Measurements from ENCODE around the gene GSAP.
A peak's percentile ranks its signal among the peaks of the same experiment; 100 is the strongest.
"Not testable (repeated sequence)": the region's sequence is repeated elsewhere in the genome, so short reads cannot be mapped to it uniquely, and the experiment has no call there.

GSAP gene

DNA sequence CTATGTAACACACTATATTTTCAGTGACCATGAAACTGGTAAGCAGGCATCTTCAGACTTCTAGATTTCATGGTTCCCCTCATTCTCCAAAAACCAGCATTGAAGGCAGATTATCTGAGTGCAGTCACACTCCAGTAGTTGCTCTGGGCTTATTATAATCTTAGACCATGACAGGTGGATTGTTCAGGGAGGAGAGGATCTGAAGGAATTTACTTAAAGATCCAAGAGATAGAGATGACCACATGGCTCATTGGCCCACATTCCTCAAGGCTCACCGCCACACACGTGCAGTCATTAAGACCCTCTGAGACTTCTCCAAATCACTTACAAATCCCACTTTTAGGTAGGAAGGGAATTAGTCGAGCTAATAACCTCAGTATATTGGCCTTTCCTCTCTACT, 55.2 kb downstream of the GSAP start:
- no peak for DNase-seq (ENCODE audit: low read depth in 2 of 2, low spot score in 1 of 2)

DNA sequence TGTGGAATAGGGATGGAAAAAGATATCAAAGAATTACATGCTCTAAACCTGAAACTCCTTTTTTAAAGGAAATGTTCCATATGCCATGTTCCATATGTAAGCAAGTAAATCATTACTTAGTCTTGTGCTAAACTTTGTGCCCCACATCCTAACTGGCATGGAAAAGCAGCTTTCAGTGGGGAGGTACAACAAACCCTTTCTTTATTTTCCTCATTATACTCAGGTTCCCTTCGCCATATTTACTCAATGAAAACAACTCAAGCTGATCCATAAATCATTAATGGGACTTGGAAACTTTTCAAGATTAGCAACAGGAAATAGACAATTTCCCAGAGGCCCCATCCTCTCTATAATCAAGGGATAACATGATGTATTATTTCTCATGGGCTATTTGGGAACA, 56.0 kb downstream of the GSAP start:
- DNase-seq (ENCODE audit: low read depth in 2 of 2, low spot score in 1 of 2): no peak

DNA sequence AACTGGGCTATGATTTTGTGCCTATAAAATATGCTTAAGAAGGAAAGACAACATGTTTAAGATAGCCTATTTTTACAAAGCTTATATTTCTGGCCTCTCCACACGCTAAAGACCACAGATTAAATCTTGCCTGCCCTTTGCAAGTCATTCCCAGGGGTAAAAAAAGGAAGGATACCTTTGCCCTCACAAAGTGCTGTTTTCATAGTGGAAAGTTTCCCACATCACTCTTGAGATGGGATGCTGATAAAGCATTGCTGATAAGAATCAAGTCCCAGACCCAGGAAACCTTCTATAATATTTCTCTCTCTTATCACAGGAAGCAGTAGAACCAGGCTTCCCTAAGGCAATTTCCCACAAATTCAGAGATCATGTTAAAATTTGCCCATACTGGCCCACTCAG, 56.5 kb downstream of the GSAP start:
- DNase-seq (ENCODE audit: low read depth in 2 of 2, low spot score in 1 of 2): no peak

DNA sequence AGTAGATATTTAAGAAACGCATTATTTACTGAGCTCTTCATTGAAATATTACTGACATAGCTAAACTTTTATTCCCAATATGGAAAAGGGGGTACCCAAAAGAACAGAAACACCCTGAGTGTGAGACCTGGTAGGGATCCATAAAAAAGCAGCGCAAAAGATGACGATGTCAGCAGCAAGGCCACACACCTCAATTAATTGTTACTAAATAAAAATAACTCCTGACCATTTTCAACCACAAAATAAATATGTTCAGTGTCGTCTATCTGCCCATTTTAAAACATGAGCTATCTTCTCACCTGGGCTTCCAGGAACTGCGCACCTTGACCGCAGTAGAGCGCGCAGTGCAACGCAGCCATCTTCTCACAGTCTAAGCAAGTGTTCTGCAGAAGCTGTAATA, 61.2 kb downstream of the GSAP start:
- no peak for DNase-seq (ENCODE audit: low read depth in 2 of 2, low spot score in 1 of 2)

DNA sequence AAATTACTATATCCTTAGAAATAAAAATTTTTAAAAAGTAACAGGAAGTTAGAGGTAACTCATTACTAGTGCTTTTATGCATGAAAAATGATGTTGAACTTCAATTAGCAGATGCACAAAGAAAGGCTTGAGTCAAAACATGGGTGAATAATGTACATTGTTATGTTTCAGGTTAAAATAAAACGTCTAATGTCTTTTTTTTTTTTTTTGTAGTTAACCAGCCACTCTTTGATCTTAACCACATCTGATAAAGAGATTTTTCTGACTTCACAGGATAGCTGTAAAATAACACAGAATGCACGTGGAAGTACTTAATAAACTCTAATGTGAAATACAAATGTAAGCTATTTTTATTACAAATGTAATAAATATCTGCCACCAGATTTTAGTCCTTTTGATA, 61.7 kb downstream of the GSAP start:
- DNase-seq (ENCODE audit: low read depth in 2 of 2, low spot score in 1 of 2): no peak

DNA sequence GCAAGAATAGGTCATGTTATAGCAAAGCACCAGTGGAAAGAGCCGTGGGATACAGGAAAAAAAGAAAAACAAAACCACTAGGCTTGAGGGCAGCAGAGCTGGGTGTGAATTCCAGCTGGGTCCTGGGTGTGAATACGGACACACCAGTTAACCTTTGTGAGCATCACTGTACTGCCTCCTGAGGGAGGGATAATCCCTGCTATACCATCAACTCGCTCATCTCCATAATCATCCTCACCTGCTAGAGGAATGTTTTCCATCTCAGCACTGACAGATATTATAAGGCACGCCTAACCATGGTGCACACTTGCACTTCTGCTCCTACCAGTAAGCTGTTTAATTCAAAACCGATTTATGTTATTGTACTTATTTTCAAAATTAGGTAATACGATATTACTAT, 62.2 kb downstream of the GSAP start:
- DNase-seq (ENCODE audit: low read depth in 2 of 2, low spot score in 1 of 2): no peak

DNA sequence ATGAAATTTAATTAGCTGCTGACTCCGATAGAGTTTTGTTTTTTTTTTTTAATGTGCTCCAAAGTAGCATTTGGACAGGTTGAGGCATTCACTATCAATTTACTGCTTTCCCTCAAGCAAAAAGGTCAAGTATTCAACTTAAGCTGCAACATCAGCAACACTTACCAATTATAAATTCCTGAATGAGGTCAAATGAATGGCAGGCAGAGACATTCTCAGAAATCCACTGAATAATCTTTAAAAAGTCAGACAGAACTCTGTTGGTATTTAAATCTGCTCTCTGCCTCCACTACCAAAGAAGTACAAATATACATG, 62.8 kb downstream of the GSAP start:
- DNase-seq (ENCODE audit: low read depth in 2 of 2, low spot score in 1 of 2): no peak

DNA sequence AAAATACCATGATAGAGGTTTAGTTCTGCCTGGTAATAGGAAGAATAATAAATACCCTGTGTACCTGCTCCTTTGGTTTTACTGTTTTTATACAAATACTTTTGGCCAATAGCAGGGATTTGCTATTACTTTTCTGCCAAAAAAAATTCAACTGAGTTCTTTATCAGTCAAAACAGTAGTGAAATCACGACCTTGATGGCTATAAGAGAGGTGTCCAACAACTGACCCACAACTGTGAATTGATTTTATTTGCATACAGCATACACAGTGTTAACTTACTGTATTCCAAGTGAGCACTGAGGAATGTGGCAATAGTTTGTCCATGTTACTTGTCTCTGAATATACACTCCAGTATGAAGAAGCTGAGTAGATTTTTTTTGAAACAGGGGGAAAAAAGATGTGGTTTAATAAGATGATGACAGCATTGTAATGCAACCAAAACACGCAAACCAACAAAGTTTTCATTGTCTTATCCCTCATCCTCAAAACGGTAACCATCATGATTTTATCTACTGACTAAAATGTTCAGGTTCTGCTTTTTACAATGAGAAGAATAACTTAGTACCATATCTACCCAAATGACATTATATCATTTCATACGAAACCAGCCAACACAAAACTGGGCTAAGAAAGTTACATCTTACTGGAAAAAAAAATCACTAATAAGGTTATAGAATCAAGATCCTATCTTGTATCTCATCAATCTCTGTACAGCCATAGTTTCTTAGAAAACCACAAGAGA, 63.3 kb downstream of the GSAP start:
- DNase-seq (ENCODE audit: low read depth in 2 of 2, low spot score in 1 of 2): no peak

DNA sequence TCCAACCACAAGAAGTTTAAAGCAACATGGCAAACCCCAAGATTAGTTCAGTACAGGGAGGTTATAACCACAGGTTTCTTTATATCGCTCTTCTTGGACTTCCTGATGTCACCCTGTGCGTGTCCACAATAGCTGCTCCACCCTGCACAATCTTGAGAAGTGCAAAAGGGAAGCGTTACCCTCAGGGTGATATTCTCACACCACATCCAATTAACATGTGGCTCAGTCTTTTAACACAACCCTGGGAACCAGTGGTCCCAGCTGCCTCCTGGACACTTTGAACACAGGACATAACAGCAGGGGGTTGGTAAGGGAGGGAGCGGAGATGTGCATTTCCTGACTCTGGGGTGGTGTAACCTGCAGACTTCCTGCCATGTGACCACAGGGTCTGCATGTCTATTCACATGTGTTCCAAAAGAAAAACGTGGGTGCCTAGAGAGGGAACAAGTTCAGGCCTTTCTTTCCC, 64.6 kb downstream of the GSAP start:
- peak; percentile 22 to 34 for DNase-seq (ENCODE audit: low read depth in 2 of 2, low spot score in 1 of 2)

DNA sequence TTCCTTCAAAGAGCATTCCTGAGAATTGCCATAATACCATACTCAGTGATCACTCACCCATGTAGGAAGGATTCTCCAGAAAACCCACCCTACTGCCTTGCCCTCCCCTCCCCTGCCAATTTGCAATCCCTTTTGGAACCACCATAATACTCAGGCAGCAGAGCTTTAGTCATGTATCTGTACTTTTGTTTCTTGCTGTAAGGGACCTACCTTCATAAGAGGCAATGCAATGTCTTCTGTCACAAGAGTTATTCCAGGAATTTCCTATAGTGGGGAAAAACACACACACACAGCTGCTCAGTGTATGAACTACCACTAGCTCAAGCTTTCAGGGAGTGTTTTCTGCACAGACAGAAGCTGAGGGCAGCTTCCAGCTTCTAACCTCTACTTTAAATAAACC, 67.0 kb downstream of the GSAP start:
- no peak for DNase-seq (ENCODE audit: low read depth in 2 of 2, low spot score in 1 of 2)

DNA sequence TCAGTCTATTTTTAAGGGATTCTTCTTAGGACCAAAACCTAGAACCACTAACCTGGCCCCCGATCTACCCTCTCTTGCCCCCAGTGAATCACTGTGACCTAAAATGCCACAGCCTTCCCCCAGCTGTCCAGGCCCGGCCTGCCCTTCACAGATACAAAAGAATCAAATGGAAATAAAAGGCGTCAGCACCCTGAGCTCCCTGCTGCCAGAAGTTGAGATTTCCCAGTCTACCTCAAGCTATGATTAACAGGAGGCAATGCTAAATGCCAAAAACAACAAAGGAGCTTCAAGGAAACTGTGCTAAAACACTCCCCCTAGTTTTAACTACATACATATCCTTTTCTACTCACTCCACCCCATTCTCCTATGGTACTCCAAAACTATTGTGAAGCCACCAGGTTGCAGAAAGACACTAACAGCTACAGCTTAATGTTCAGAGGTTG, 67.8 kb downstream of the GSAP start:
- no peak for DNase-seq (ENCODE audit: low read depth in 2 of 2, low spot score in 1 of 2)

DNA sequence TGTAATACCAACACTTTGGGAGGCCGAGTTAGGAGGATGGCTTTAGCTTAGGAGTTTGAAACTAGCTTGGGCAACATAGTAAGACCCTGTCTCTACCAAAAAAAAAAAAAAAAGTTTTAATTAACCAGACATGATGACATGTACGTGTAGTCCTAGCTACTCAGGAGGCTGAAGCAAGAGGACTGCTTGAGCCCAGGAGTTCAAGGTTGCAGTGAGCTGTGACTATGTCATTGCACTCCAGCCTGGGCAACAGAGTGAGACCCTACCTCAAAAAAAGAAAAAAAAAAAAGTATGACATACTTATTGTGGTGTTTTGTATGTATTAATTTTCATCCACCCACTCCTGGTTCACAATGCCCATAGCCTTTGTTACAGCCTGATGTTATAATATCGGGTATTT, 69.7 kb downstream of the GSAP start:
- DNase-seq (ENCODE audit: low read depth in 2 of 2, low spot score in 1 of 2): no peak

DNA sequence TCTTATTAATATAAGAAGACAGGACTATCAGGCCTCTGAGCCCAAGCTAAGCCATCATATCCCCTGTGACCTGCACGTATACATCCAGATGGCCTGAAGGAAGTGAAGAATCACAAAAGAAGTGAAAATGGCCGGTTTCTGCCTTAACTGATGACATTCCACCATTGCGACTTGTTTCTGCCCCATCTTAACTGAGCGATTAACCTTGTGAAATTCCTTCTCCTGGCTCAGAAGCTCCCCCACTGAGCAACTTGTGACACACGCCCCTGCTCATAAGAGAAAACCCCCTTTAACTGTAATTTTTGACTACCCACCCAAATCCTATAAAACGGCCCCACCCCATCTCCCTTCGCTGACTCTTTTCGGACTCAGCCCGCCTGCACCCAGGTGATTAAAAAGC, 70.7 kb downstream of the GSAP start:
- DNase-seq (ENCODE audit: low read depth in 2 of 2, low spot score in 1 of 2): not testable (repeated sequence)

DNA sequence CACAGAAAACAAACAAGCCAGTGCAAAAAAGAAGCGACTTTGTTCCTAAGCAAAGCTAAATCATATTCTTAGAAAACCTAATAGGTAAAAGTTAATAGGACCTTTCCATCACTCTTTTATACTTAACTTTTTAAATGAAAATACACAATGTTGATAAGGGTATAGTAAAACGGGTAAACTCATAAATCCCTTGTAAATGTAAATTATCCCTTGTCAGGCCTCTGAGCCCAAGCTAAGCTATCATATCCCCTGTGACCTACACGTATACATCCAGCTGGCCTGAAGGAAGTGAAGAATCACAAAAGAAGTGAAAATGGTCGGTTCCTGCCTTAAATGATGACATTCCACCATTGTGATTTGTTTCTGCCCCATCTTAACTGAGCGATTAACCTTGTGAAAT, 76.4 kb downstream of the GSAP start:
- no peak for DNase-seq (ENCODE audit: low read depth in 2 of 2, low spot score in 1 of 2)

DNA sequence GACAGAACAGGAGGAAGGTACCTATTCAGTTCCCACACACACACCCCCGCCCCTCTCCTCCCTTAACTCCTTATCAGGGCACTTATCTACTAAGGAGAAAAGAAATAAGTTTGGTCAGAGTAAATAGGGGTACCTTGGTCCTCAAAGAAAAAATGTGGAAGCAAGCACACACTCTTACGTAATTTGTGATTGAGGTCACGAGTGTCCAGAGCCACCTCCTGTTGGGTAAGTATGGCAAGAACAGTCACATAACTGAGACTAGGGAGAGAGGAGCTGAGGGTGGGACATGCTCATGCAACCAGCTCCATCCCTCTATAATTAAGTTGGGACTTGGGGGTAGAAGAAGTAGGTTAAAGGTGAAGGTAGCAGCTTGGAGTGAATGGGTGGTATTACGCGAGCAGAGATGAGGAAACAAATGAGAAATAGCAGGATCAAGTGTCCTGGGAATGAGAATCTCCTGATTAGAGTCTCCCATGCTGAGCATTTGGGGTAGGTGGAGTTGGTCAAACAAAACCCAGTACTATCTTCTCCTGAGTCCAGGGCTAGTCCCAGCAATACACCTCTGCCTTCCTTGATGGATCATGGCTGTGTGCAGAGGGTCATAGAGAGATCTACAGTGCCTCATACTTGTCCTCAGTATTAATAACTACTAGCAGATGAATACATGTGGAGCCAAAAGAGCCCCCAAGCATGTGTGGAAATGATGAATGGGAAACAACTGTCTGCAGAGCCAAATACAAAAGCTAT, 77.1 kb downstream of the GSAP start:
- DNase-seq (ENCODE audit: low read depth in 2 of 2, low spot score in 1 of 2): no peak

DNA sequence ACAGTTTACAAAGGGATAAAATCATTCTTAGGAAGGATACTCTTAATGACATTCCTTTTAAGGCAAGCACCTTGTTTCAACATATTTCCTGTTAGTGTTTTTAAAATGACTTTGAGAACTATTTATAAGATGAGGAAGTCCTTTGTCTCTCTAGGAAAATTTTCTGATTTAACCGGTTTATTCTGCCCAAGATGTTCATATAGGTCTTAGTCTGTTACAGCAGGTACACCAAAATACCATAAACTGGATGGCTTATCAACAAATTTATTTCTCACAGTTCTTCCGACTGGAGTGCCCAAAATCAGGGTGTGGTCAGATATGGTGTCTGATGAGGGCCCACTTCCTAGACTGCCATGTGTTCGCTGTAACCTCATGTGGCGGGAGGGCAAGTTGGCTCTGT, 77.9 kb downstream of the GSAP start:
- DNase-seq (ENCODE audit: low read depth in 2 of 2, low spot score in 1 of 2): no peak

DNA sequence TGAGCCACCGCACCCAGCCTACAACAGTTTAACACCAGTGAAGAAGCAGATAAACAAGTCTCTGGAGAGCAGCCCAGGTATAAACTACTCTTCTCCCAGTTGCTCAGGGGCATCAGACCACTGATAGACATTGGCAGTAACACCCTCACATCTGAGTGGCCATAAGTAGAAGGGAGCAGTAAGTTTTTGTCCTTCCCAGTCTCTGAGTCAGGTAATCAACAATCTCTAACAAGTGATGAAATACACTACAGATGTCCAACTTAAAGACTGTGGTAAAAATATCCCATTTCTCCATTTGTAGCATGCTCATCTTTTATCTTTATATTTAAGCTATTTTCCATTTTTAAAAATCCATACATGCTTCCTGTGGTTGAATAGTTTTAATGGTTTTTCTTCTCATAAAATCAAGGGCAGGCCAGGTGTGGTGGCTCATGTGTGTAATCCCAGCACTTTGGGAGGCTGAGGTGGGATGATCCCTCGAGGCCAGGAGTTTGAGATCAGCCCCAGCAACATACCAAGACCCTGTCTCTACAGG, 78.6 kb downstream of the GSAP start:
- no peak for DNase-seq (ENCODE audit: low read depth in 2 of 2, low spot score in 1 of 2)

DNA sequence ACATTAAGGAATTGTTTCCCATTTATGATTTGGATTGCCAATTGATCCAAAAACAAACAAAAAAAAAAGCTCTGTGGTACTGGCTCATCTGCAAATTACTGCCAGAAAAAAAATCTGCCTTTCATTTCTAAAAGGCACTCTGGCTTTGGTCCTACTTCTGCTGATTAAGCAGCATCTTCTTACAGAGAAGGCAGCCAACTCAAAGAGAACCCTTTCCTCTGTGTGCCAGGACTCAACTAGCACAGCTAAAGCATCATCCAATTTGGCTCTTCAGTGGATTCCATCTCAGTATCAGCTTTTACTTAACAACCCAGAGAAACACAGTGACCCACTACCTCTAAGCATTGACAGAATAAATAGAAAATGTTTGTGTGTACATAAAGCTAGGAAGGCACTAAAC, 80.6 kb downstream of the GSAP start:
- no peak for DNase-seq (ENCODE audit: low read depth in 2 of 2, low spot score in 1 of 2)

DNA sequence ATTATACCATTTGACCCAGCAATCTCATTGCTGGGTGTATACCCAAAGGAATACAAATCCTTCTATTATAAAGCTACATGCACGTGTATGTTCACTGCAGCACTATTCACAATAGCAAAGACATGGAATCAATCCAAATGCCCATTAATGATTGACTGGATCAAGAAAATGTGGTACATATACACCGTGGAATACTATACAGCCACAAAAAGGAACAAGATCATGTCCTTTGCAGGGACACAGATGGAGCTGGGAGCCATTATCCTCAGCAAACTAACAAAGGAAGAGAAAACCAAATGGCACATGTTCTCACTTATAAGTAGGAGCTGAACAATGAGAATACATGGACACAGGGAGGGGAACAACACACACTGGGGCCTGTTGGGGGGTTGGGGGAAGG, 82.1 kb downstream of the GSAP start:
- not testable (repeated sequence) for DNase-seq (ENCODE audit: low read depth in 2 of 2, low spot score in 1 of 2)

DNA sequence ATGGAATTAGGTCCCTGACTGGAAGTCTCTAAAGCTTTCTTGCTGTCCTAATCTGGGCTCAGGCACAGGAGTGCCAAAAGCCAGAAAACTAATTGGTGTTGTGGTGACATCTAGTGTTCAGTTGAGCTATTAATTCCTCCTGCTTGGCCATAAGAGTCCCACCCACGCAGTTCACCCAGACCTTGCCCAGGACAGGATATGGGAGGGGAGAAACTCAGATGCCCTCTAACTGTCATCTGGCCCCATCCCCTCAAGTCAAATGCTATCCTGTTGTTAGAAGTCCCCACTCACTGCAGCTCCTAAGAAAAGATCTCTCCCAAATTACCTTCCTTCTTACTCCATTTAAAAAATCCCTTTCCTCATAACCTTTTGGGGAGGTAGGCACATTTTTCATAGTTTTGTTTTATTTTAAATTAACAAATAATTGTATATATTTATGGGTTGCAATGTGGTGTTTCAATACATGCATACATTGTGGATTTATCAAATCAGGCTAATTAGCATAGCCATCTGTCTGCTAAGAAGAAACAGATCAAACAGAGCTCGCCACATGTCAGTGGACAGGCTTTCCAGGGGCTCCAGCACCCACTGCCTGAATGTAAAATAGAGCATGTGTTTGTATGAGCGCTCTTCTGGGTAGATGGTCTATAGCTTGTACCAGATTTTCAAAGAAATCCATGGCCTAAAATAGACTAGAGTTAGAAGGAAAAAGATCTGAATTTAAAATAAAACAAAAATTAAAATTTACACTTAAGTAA, 84.0 kb downstream of the GSAP start:
- peak in 1 of 2 donors; percentile 9 for DNase-seq (ENCODE audit: low read depth in 2 of 2, low spot score in 1 of 2)

DNA sequence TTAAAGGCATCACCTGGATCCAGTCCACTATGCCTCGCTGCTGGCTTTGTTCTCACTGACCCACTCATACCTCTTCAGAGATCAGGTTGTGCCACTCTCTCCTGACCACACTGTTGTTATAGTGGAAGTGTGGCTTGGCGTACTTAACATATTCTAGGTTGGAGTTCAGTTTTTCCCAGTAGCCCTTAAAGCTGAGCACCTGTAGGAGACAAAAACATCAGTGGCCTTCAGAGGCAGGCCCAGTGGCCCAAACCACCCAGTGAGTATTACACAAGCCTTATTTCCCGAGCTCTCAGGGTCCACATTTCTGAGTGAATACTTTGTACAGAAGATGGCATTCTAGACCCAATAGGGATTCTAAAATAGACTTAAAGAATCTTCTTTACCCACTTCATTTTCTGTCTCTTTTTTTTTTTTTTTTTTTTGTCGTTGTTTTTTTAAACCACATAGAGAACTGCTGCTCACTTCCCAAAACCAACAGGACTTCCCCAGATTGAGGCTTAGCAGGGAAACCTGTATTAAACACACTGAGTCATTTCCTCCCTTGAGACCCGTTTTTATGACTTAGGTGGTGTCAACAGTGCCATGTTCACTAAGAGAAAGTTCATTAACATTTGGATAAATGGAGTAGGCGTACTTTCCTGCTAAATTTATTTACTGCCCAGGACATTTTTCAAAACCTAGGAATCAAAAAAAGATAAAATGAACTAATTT, 85.8 kb downstream of the GSAP start:
- no peak for DNase-seq (ENCODE audit: low read depth in 2 of 2, low spot score in 1 of 2)
